H1 (cell line): Measurements from ENCODE around the gene KCNIP3. TPM values are rescaled to one million over a fixed set of nuclear protein-coding genes. Genes with fewer than 3 reads are reported as not detected.

ENCODE experiments used
- CTCF ChIA-PET: fragments of 300-600 bp; sonication (Branson Sonifier 250); formaldehyde crosslinking; loops from one replicate; lab custom pipeline; 2021; ENCODE audit not compliant: partially characterized antibody; lab: Charles Lee
- POLR2A ChIA-PET: fragments of 300-600 bp; sonication (Branson Sonifier 250); formaldehyde crosslinking; loops from one replicate; lab custom pipeline; 2021; ENCODE audit warnings: inconsistent platforms; ENCODE audit not compliant: partially characterized antibody; lab: Charles Lee
- DNase-seq, 2 experiments: peaks; one replicate each; pipeline versions ENCODE4 v3.0.0 to v3.0.0-alpha.2; 2010 to 2022; ENCODE audit warnings: low spot score in 2 of 2, low read depth in 1 of 2, mixed read lengths in 1 of 2
- FAIRE-seq: peaks from 2 replicates; lab custom pipeline; 2011; peaks lifted over from hg19 to GRCh38; lab: Jason Lieb, UNC
- H2AFZ ChIP-seq: 2 replicates; pipeline ENCODE4 v1.8.1; 2012; ENCODE audit warnings: low read length, inconsistent platforms
- H2AK5ac ChIP-seq: 2 replicates; pipeline ENCODE4 v1.6.1; 2013; ENCODE audit warnings: low read depth, low read length
- H2BK120ac ChIP-seq: replicated peaks from 2 replicates; pipeline ENCODE3; 2013; ENCODE audit warnings: low read depth, low read length, inconsistent platforms
- H2BK12ac ChIP-seq: 2 replicates; pipeline ENCODE4 v1.6.1; 2013; ENCODE audit warnings: low read depth, low read length
- H2BK15ac ChIP-seq: 2 replicates; pipeline ENCODE4 v1.6.1; 2013; ENCODE audit warnings: low read length
- H2BK20ac ChIP-seq: 2 replicates; pipeline ENCODE4 v1.6.1; 2013; ENCODE audit warnings: low read length
- H2BK5ac ChIP-seq: 2 replicates; pipeline ENCODE4 v1.6.1; 2013; ENCODE audit warnings: low read depth, low read length
- H3K14ac ChIP-seq: 2 replicates; pipeline ENCODE4 v1.6.1; 2013; ENCODE audit warnings: inconsistent platforms; ENCODE audit not compliant: insufficient read length
- H3K18ac ChIP-seq: 2 replicates; pipeline ENCODE4 v1.6.1; 2013; ENCODE audit warnings: low read length; ENCODE audit errors: extremely low read depth
- H3K23ac ChIP-seq: 2 replicates; pipeline ENCODE4 v1.6.1; 2013; ENCODE audit warnings: inconsistent platforms; ENCODE audit not compliant: insufficient read length
- H3K23me2 ChIP-seq: 2 replicates; pipeline ENCODE4 v1.6.1; 2013; ENCODE audit warnings: low read depth, low read length
- H3K27ac ChIP-seq: 2 replicates; pipeline ENCODE4 v1.6.1; 2011; ENCODE audit warnings: low read depth, low read length, inconsistent platforms
- H3K27me3 ChIP-seq, 4 experiments: replicated peaks in 1 of 4; 1 replicate in 1 of 4; 2 replicates in 3 of 4; pipeline versions ENCODE4 v1.6.1 to v1.8.1; 2011 to 2013; ENCODE audit warnings: low read length in 3 of 4, mild to moderate bottlenecking in 3 of 4, inconsistent platforms in 2 of 4, mixed read lengths in 2 of 4, moderate library complexity in 1 of 4; ENCODE audit not compliant: control insufficient read depth in 3 of 4, insufficient read depth in 3 of 4; ENCODE audit errors: extremely low read depth in 1 of 4
- H3K36me3 ChIP-seq, 4 experiments: 2 replicates each; pipeline versions ENCODE4 v1.6.1 to v1.8.1; 2011 to 2013; ENCODE audit warnings: mild to moderate bottlenecking in 4 of 4, low read length in 3 of 4, moderate library complexity in 2 of 4, control low read depth in 1 of 4, inconsistent platforms in 1 of 4; ENCODE audit not compliant: insufficient read depth in 4 of 4, control insufficient read depth in 2 of 4
- H3K4ac ChIP-seq: replicated peaks from 2 replicates; pipeline ENCODE3; 2013; ENCODE audit warnings: low read length, low read depth, mixed read lengths, inconsistent platforms; ENCODE audit not compliant: insufficient read length
- H3K4me1 ChIP-seq, 4 experiments: replicated peaks in 1 of 4; 1 replicate in 1 of 4; 2 replicates in 3 of 4; pipeline versions ENCODE4 v1.6.1 to v1.8.1; 2011 to 2013; ENCODE audit warnings: low read length in 3 of 4, inconsistent platforms in 2 of 4, mixed read lengths in 1 of 4; ENCODE audit not compliant: insufficient read depth in 4 of 4, control insufficient read depth in 3 of 4
- H3K4me2 ChIP-seq, 2 experiments: 2 replicates each; pipeline versions ENCODE4 v1.6.1 to v1.8.1; 2011 to 2013; ENCODE audit warnings: low read depth in 2 of 2, low read length in 2 of 2, control low read depth in 1 of 2, inconsistent platforms in 1 of 2, mild to moderate bottlenecking in 1 of 2; ENCODE audit not compliant: insufficient read depth in 1 of 2
- H3K4me3 ChIP-seq, 4 experiments: fragments of 200-600, 300-600 bp in 1 of 4; sonication (generic), shearing (Covaris generic), sonication (Bioruptor Twin) in 1 of 4; 2 replicates each; pipeline versions ENCODE4 v1.5.1 to v1.8.1; 2011 to 2016; ENCODE audit warnings: low read length in 4 of 4, low read depth in 3 of 4, control low read depth in 2 of 4, inconsistent platforms in 2 of 4, mild to moderate bottlenecking in 2 of 4, mixed read lengths in 1 of 4, moderate library complexity in 1 of 4; ENCODE audit not compliant: insufficient read depth in 2 of 4; ENCODE audit errors: extremely low read depth in 1 of 4
- H3K56ac ChIP-seq: replicated peaks from 2 replicates; pipeline ENCODE3; 2013; ENCODE audit warnings: low read depth, mild to moderate bottlenecking, mixed read lengths, low read length, inconsistent platforms; ENCODE audit not compliant: insufficient read length
- H3K79me1 ChIP-seq: 2 replicates; pipeline ENCODE4 v1.6.1; 2013; ENCODE audit warnings: low read depth, low read length, control low read depth
- H3K79me2 ChIP-seq, 2 experiments: 2 replicates each; pipeline versions ENCODE4 v1.6.1 to v1.8.1; 2012 to 2013; ENCODE audit warnings: low read length in 2 of 2, mild to moderate bottlenecking in 2 of 2, inconsistent platforms in 1 of 2; ENCODE audit not compliant: insufficient read depth in 2 of 2, control insufficient read depth in 1 of 2
- H3K9ac ChIP-seq, 4 experiments: replicated peaks in 1 of 4; 1 replicate in 1 of 4; 2 replicates in 3 of 4; pipeline versions ENCODE4 v1.6.1 to v1.8.1; 2011 to 2013; ENCODE audit warnings: low read depth in 3 of 4, low read length in 3 of 4, control low read depth in 2 of 4, mild to moderate bottlenecking in 2 of 4, moderate library complexity in 2 of 4, inconsistent platforms in 1 of 4; ENCODE audit errors: extremely low read depth in 1 of 4
- H3K9me3 ChIP-seq, 2 experiments: 2 replicates each; pipeline versions ENCODE4 v1.6.1 to v1.8.1; 2012 to 2013; ENCODE audit warnings: mild to moderate bottlenecking in 2 of 2, moderate library complexity in 2 of 2, control low read depth in 1 of 2, inconsistent platforms in 1 of 2, low read depth in 1 of 2, low read length in 1 of 2, mixed read lengths in 1 of 2; ENCODE audit not compliant: insufficient read depth in 2 of 2
- H4K20me1 ChIP-seq, 2 experiments: replicated peaks in 1 of 2; 2 replicates each; pipeline versions ENCODE3 to v1.8.1; 2011 to 2013; ENCODE audit warnings: inconsistent platforms in 2 of 2, low read length in 2 of 2, mild to moderate bottlenecking in 1 of 2; ENCODE audit not compliant: insufficient read depth in 2 of 2, control insufficient read depth in 1 of 2
- H4K5ac ChIP-seq: 2 replicates; pipeline ENCODE4 v1.6.1; 2013; ENCODE audit warnings: low read length, low read depth, mixed read lengths, inconsistent platforms; ENCODE audit not compliant: insufficient read length
- H4K8ac ChIP-seq: 2 replicates; pipeline ENCODE4 v1.8.0; 2013; ENCODE audit warnings: mild to moderate bottlenecking, moderate library complexity, low read length, inconsistent platforms; ENCODE audit not compliant: insufficient read depth; ENCODE audit errors: extremely low read depth
- H4K91ac ChIP-seq: replicated peaks from 2 replicates; pipeline ENCODE3; 2013; ENCODE audit warnings: low read length, mixed read lengths, inconsistent platforms; ENCODE audit not compliant: insufficient read length
- BCL11A ChIP-seq, 2 experiments: IDR thresholded peaks; one replicate each; pipeline ENCODE4 v1.6.1; 2011; ENCODE audit warnings: low read depth in 2 of 2, low read length in 2 of 2, mild to moderate bottlenecking in 2 of 2
- BRCA1 ChIP-seq: IDR thresholded peaks from 2 replicates; pipeline ENCODE4 v1.6.1; 2012; ENCODE audit warnings: low read depth, low read length, improper control_type of control experiment
- HDAC6 ChIP-seq: IDR thresholded peaks from one replicate; pipeline ENCODE4 v1.7.1; 2012; ENCODE audit warnings: low read depth, mild to moderate bottlenecking, inconsistent platforms, low read length, moderate library complexity
- USF2 ChIP-seq: IDR thresholded peaks from 2 replicates; pipeline ENCODE4 v1.6.1; 2011; ENCODE audit warnings: low read length, improper control_type of control experiment
- YY1 ChIP-seq: IDR thresholded peaks from 2 replicates; pipeline ENCODE4 v1.6.1; 2011; ENCODE audit warnings: low read depth, mild to moderate bottlenecking, low read length
- WGBS, 2 experiments: shearing (Covaris generic) in 1 of 2; methylation state at CpG; one replicate each; pipeline versions ENCODE4 v1.1.6 to v1.1.7; 2013 to 2015; ENCODE audit warnings: low lambda C conversion rate in 2 of 2, mixed read lengths in 2 of 2, inconsistent platforms in 1 of 2, low coverage in 1 of 2, missing lambda C conversion rate in 1 of 2; ENCODE audit not compliant: insufficient replicate concordance in 2 of 2, insufficient coverage in 1 of 2, insufficient read length in 1 of 2; ENCODE audit errors: extremely low coverage in 1 of 2, missing lambda C conversion rate in 1 of 2; 5-methylcytosine and 5-hydroxymethylcytosine counted together
- polyA plus RNA-seq, 7 experiments: library from polyadenylated mRNA; depleted of rRNA in 3 of 7; stranded (reverse) in 5 of 7; unstranded in 2 of 7; fragments of >200 nt in 5 of 7; fragments of 200-250 nt in 2 of 7; gene quantifications; 1 replicate in 5 of 7; 2 replicates in 1 of 7; 4 replicates in 1 of 7; pipeline versions ENCODE4 v1.2.1 to v1.2.3, GENCODE V29; 2011 to 2013; ENCODE audit warnings: missing spikeins in 2 of 7, mixed read lengths in 2 of 7
- total RNA-seq: library from RNA; stranded (reverse); fragmentation: NEBNext Ultra II Directional; extraction: Animal tissue kit (Norgen Biotek cat#: 25700); gene quantifications from 2 replicates; pipeline ENCODE4 v1.2.1, GENCODE V29; 2021

KCNIP3 gene
- total and polyA plus RNA-seq, 2 of the 8 experiments (the other 6 are each of a cell fraction or from before 2014, with no cell fraction given), result 0.33 to 1.9 TPM

GRCh38 chr2:95296011-95296410 lies 1.1 kb upstream of the KCNIP3 start:
- Histone ChIP-seq H3K18ac (no peak overlapping the region), H2BK20ac (no peak overlapping the region), H3K4me3 (no peak overlapping the region), H3K23me2 (no peaks in the 10 kb centered on the region), H2AFZ (no peak overlapping the region), H2BK15ac (no peak overlapping the region), H3K9ac (no peak overlapping the region), H3K56ac (no peak overlapping the region), H3K4me2 (no peak overlapping the region), H4K8ac (no peak overlapping the region), H2AK5ac (no peak overlapping the region), H3K4me1 (peaks cover 0 to 11% (median 0%) of the 10 kb centered on the region in 4 experiments; a peak in 1 of 7 replicates), H4K5ac (no peak overlapping the region), H3K79me2 (no peaks in the 10 kb centered on the region), H2BK5ac (no peak overlapping the region), H3K36me3 (no peaks in the 10 kb centered on the region), H3K27me3 (no peaks in the 10 kb centered on the region), H3K23ac (no peak overlapping the region), H3K4ac (no peak overlapping the region), H4K91ac (no peak overlapping the region), H3K9me3 (peaks cover 56 to 95% of the 10 kb centered on the region in 2 experiments), H3K79me1 (no peaks in the 10 kb centered on the region), H3K14ac (no peak overlapping the region), H4K20me1 (no peaks in the 10 kb centered on the region), H2BK12ac (no peak overlapping the region), H2BK120ac (no peak overlapping the region), H3K27ac (no peak overlapping the region)
- no peak for TF ChIP-seq YY1
- no peak for TF ChIP-seq USF2
- TF ChIP-seq HDAC6, result no peak
- TF ChIP-seq BCL11A (IDR thresholded peaks at IDR 0.05; ENCODE audit: low read depth in 2 of 2, low read length in 2 of 2), result no peak
- no peak for TF ChIP-seq BRCA1
- 97% methylated on average over 4 of the region's 5 CpGs; no CpG with 5 or more reads in 1 of the 2 experiments for WGBS, 2 experiments
- DNase-seq, result no peak
- ChIA-PET POLR2A (no interaction called here), CTCF (interaction anchor here (1.4 kb wide), 1 partner anchor 11 kb away, joined by 3 read pairs; no protein-coding TSS in a partner anchor)
- no peak for FAIRE-seq
